Type B pancreatic cell (in vitro differentiated cells): Measurements from ENCODE around the gene IWS1. TPM values are rescaled to one million over a fixed set of nuclear protein-coding genes. Genes with fewer than 3 reads are reported as not detected.

Experiments
- DNase-seq: peaks from one replicate; pipeline ENCODE4 v3.0.0; 2021; ENCODE audit warnings: mixed read lengths; ENCODE audit not compliant: unreplicated experiment; ENCODE audit errors: extremely low spot score
- H3K27ac Mint-ChIP-seq: 2 replicates; pipeline ENCODE4 v1.8.0; 2021; ENCODE audit warnings: mild to moderate bottlenecking, mixed read lengths
- H3K27me3 Mint-ChIP-seq: 2 replicates; pipeline ENCODE4 v1.8.0; 2021; ENCODE audit warnings: mixed read lengths
- H3K36me3 Mint-ChIP-seq: 2 replicates; pipeline ENCODE4 v1.8.0; 2021; ENCODE audit warnings: mixed read lengths
- H3K4me1 Mint-ChIP-seq: one replicate; pipeline ENCODE4 v1.8.0; 2021; ENCODE audit warnings: mixed read lengths; ENCODE audit not compliant: unreplicated experiment
- H3K4me3 Mint-ChIP-seq: 2 replicates; pipeline ENCODE4 v1.8.0; 2021; ENCODE audit warnings: mild to moderate bottlenecking, mixed read lengths
- H3K9me3 Mint-ChIP-seq: 2 replicates; pipeline ENCODE4 v1.8.0; 2021; ENCODE audit warnings: mixed read lengths
- CTCF ChIP-seq: fragments of 200-600 bp; sonication (generic); conservative IDR thresholded peaks from 2 replicates; pipeline ENCODE4 v1.5.0; 2021; ENCODE audit warnings: antibody characterized with exemption, mild to moderate bottlenecking
- total RNA-seq: library from RNA; stranded (reverse); gene quantifications from 2 replicates; pipeline ENCODE4 v1.2.1, GENCODE V29; 2021; ENCODE audit warnings: low replicate concordance

IWS1 gene
- total RNA-seq, 1 donor from 2014 or later, result 45.3 TPM

GRCh38 chr2:127510073-127510472 lies 16.2 kb downstream of the IWS1 start:
- no peak overlapping the region for H3K4me3 Mint-ChIP-seq
- H3K4me1 Mint-ChIP-seq, result peaks cover 31% of the 10 kb centered on the region
- H3K9me3 Mint-ChIP-seq, result no peaks in the 10 kb centered on the region
- no peak for TF ChIP-seq CTCF
- DNase-seq, result no peak
- no peaks in the 10 kb centered on the region for H3K27me3 Mint-ChIP-seq
- peaks cover 13% of the 10 kb centered on the region for H3K36me3 Mint-ChIP-seq
- peak overlapping the region; percentile 29 for H3K27ac Mint-ChIP-seq

- DNase-seq, result no peak
- Mint-ChIP-seq H3K27me3 (no peaks in the 10 kb centered on the region), H3K27ac (peak overlapping the region; percentile 29), H3K4me3 (no peak overlapping the region), H3K4me1 (peaks cover 21% of the 10 kb centered on the region), H3K36me3 (peaks cover 13% of the 10 kb centered on the region), H3K9me3 (no peaks in the 10 kb centered on the region)
- no peak for TF ChIP-seq CTCF
These were observed 17.7 kb downstream of the IWS1 start for GRCh38 chr2:127508631-127509034.

DNA sequence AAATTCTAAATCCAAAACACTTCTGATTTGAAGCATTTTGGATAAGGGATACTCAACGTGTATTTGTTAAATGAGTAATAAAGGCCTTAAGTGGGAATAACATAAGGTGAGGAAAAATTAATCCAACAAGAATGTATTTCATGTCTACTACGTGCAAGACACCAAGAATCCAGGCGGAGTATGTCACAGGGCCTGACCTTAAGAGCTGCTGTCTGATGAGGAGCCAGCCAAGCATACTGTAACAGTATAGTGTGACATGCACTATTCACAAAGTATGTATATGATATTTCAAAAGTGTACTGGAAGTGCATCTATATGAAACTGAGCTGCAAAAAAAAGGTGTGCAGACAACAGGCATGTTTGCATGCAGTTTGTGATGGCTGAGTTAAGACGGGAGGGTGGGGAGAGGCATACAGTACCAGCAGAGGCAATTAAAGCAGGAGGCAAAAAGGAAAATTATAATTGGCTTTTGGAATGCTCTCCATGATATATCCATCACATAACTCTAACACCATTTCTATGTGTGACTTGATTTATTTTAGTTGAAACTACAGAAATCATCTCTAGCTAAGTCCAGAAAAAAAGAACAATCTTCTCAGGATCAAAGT lies 18.2 kb downstream of the IWS1 start:
- H3K4me1 Mint-ChIP-seq, result peaks cover 21% of the 10 kb centered on the region
- H3K4me3 Mint-ChIP-seq, result no peak overlapping the region
- no peak for TF ChIP-seq CTCF
- peaks cover 16% of the 10 kb centered on the region for H3K36me3 Mint-ChIP-seq
- no peak for DNase-seq
- peak overlapping the region; percentile 29 for H3K27ac Mint-ChIP-seq
- no peaks in the 10 kb centered on the region for H3K27me3 Mint-ChIP-seq
- H3K9me3 Mint-ChIP-seq, result no peaks in the 10 kb centered on the region

DNA sequence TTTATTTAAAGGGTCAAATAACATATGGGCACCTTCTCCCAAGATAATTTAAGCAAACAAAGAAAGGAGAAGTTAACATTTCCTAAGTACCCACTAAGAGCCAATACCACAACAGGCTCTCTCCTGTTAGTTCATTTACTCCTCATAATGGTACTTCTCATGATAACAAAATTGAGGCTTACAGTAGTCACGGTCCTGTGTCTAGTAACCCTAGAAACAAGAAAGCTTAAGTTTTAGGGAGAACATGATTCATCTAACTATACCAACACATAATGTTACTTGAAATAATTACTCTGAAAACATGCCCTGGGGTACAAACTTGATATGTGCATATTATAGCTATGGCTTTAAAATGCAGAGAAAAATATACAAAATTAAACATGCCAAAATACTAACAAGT lies 19.8 kb downstream of the IWS1 start:
- Mint-ChIP-seq H3K36me3 (peaks cover 31% of the 10 kb centered on the region), H3K4me1 (peaks cover 21% of the 10 kb centered on the region), H3K27me3 (no peaks in the 10 kb centered on the region), H3K4me3 (no peak overlapping the region), H3K27ac (no peak overlapping the region), H3K9me3 (no peaks in the 10 kb centered on the region)
- DNase-seq, result no peak
- no peak for TF ChIP-seq CTCF

DNA sequence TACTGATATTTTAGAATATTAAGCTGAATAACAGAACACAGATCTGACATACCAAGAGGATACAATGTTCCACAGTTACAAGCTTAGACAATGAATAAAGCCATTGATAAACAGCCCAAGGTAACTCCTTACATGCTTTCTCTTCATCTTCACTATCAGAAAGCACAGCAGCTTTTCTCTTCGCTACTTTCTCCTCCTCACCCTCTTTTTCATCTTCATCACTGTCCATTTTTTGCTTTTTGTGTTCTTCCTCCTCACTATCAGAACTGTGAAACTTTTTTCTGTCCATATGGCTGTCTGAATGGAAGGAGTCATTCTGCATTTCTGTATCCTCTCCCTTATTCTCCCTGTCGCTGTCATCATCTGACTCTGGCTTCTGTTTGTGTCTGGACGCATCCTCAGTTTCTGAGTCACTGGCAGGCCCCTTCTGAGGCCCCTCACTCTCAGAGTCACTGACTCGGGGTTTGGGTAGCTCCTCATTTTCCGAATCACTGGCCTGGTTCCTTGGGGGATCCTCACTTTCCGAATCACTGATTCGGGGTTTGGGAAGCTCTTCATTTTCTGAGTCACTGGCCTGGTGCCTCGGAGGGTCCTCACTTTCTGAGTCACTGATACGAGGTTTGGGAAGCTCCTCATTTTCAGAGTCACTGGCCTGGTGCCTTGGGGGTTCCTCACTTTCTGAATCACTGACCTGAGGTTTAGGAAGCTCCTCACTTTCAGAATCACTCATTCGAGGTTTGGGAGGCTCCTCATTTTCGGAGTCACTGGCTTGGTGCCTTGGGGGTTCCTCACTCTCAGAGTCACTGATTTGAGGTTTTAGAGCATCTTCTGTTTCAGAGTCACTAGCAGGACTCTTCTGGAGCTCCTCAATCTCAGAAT lies 21.5 kb downstream of the IWS1 start:
- no peaks in the 10 kb centered on the region for H3K27me3 Mint-ChIP-seq
- no peak overlapping the region for H3K27ac Mint-ChIP-seq
- peaks cover 40% of the 10 kb centered on the region for H3K36me3 Mint-ChIP-seq
- DNase-seq, result no peak
- H3K4me3 Mint-ChIP-seq, result no peak overlapping the region
- TF ChIP-seq CTCF, result no peak
- H3K9me3 Mint-ChIP-seq, result no peaks in the 10 kb centered on the region
- peaks cover 15% of the 10 kb centered on the region for H3K4me1 Mint-ChIP-seq
